GM03348 (cell line): ENCODE measurements around the gene KMT2D.

Experiments used
- DNase-seq: peaks from one replicate; pipeline ENCODE4 v3.0.0; 2012; ENCODE audit warnings: low spot score

The KMT2D gene

GRCh38 chr12:49033611-49034285 is 26.8 kb downstream of the KMT2D start:
- no peak for DNase-seq

DNA sequence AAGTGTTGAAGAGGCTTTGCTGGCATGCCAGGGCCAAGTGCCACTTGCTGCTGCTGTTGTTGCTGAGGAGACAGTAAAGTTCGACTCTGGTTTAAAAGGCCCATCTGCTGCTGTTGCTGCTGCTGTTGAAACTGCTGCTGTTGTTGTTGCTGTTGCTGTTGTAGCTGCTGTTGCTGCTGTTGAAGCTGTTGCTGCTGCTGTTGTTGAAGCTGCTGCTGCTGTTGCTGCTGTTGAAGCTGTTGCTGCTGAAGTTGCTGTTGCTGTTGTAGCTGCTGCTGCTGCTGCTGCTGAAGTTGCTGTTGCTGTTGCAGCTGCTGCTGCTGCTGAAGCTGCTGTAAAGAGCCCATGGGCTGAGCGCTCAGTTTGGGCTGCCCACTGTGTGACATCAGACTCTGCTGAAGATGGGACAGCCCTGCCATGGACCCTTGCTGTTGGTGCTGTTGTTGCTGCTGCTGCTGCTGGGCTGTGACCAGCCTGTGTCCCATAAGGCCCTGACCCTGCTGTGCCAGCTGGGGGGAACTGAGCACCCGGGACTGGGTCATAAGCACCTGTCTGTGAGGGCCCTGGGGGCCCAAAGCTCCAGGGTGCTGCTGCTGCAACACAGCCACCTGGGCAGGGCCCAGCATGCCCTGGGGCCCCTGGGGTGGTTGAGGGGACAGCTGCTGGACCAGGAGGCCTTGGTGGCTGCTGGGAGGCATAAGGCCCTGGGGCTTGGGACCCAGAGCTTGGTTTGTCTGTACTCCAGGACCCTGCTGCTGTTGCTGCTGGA is 27.7 kb downstream of the KMT2D start:
- no peak for DNase-seq

- no peak for DNase-seq
These were observed 28.3 kb downstream of the KMT2D start for GRCh38 chr12:49032276-49032675.

GRCh38 chr12:49031573-49032161 is 28.9 kb downstream of the KMT2D start:
- no peak for DNase-seq

- no peak for DNase-seq
These were observed 29.7 kb downstream of the KMT2D start for GRCh38 chr12:49030714-49031572.

DNA sequence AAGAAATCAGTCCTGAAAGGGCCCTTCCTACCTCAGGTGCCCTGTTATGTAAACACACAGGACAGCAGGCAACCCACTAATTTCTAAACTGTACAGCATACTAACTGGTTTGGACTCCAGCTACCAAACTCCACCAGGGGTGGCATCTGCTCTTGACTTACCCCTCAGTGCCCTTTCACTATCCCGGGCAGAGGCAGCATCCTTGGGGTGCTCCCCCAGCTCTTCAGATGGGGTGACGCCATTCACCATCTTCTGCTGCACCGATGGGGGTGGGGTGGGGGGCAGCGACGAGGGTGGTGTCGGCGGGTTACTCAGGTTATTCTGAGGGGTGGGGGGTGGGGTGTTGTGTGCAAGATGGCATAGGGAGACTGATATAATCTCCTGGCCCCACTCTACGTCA is 30.5 kb downstream of the KMT2D start:
- DNase-seq: no peak

- DNase-seq: no peak
These were observed 31.8 kb downstream of the KMT2D start for GRCh38 chr12:49028666-49029275.

DNA sequence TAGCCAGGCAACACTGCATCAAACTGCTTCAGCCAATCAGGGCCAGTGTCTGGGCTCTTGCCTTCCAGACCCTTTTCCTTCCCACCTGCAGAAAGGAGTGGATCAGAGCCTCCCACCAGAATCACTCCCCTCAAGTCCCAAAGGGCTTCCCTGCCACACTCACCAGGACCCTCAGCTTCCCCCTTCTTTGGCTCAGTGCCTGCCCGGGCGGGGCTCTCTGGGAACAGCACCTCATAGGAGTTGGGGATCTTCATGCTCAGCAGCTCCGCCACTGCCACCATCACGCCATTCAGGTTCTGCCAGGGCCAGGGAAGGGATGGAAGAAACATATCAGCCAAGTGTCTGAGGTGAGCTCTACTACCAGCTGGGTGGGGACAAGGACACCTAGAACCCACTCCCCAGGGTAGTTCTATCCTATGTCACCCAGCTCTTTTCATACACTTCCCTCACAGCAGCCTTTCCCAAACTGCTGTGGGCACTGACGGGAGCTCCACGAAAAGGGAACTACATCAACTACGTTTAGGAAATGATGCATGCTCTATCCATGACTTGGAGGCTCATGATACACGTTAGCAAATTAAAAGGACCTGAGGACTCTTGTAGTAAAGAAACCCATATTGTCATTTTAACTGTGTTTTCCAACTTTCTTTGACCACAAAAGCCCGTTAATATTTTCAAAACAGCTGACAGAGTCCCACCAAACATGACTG is 32.6 kb downstream of the KMT2D start:
- DNase-seq: no peak

DNA sequence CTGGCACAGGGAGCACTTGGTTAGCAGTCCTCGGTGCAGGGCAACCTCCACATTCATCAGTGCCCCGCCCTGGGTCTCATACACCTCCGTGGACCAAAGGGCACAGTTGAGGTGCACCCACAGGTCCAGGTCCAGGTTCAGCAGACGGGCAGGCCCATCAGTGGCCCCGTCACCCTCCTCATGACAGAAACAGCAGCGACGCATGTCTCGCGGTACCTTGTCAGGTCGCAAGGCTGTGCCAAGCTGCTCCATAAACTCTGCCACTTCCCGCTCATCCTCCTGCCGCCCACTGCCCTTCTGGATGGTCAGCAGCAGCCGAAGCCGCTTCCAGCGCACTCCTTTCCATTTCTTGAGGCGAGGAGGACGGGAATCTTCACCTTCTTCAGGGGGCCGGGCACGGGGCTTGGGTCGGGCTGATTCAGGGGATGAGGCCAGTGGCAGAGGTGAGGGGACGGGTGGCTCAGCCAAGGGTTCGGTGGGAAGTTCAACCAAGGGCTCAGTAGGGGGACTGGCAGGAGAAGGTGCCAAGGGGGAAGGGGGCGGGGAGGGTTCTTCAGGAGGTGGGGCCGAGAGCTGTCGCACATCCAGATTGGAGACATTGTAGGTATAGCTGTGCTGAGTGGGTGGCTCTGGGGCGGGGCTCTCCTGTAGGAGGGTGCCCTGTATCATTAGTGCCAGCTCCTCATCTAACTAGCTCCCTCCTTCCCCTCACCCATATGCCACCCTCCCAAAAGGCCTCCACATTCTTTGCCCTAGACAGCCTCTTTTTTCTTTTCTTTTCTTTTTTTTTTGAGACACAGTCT is 33.7 kb downstream of the KMT2D start:
- DNase-seq: no peak

DNA sequence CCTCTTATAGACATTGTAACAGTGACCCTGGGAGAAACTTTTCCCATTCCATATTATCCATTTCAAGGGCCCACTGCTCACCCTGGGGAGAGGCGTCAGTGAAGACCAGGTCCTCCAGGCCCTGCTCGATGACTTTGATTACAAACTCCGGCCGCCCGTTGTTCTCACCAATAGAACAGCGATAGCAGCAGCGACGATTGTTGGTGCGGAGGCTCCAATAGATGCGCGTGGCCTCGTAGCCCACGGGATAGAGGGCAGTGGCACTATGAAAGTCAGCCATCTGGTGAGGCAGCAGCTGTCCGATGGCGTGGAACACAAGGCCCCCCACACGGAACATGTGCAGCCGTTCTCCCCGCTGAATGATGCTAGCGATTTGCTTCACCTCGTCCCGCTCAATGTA is 34.5 kb downstream of the KMT2D start:
- DNase-seq: no peak

- DNase-seq: no peak
These were observed 35.1 kb downstream of the KMT2D start for GRCh38 chr12:49025463-49025862.

- DNase-seq: no peak
These were observed 36.1 kb downstream of the KMT2D start for GRCh38 chr12:49024543-49024942.

- no peak for DNase-seq
These were observed 36.8 kb downstream of the KMT2D start for GRCh38 chr12:49023812-49024211.

DNA sequence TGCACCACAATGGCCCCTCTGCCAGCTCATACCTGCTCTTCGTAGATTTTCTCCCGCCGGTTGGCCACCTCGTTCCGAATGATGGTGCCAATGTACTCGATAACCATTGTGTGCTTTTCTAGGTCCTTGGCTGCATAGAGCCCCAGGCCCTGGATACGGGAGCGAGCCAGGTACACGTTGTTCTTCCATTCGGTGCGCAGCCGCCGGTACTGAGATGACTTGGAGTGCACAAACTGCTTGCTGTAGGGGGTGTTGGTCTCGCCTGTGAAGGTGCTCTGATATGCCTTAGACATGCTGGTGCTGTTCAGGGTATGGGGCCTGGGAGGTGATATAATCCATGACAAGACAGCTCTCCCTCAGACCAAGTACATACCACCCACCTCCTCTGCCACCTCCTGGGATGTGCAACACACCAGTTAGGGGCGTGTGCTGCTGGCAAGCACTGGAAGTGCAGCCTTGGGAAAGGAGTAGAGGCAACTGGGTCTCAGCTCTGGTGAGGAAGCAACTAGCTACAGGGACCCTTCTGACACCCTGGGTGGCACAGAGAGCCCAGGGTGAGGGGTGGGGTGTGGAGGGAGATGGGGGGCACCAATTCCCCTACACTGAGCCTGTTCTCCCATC is 37.9 kb downstream of the KMT2D start:
- DNase-seq: no peak

DNA sequence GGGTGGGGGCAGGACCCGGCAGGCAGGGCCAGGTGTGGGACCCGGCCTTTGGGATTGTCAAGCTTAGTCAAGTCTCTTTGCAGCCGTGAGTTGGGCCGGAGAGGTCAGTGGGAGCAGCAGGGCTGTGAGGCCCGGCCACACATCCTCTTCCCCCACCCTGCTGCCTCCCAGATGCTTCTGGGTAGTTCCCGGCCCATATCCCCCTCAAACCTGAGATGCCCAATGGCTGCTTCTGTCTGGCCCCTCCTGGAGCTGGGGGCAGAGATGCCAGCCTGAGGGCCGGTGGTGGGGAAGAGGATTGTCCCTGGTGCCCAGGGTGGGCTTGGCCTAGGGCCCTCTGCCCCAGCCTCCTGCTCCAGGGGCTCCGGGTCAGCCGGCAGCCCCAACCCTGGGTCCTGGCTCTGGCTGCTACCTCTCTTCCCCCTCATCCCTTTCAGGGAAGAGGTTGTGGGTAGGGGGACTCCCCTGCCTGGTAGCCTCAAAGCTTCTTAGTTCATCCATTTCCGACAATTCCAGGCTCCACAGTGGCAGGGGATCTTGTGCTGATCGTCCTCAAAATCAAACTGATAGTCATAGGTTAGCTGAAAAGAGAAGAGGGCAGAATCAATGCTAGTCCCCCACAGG is 39.2 kb downstream of the KMT2D start:
- no peak for DNase-seq

- DNase-seq: no peak
These were observed 40.2 kb downstream of the KMT2D start for GRCh38 chr12:49020441-49020840.

GRCh38 chr12:49019443-49020324 is 40.9 kb downstream of the KMT2D start:
- DNase-seq: peak; percentile 67

- no peak for DNase-seq
These were observed 41.5 kb downstream of the KMT2D start for GRCh38 chr12:49019120-49019430.
